KG1 (cell line): ENCODE measurements around the gene DGKB.

Source experiments
- DNase-seq: peaks from one replicate; lab custom pipeline; 2025; lab: John Stamatoyannopoulos, UW

Gene DGKB

GRCh38 chr7:14859267-14859666 is 43.3 kb downstream of the DGKB start:
- no peak for DNase-seq

- DNase-seq = no peak
These were observed 43.7 kb downstream of the DGKB start for GRCh38 chr7:14858866-14859265.

- no peak for DNase-seq
These were observed 44.1 kb downstream of the DGKB start for GRCh38 chr7:14858410-14858809.

GRCh38 chr7:14855033-14855794 is 47.3 kb downstream of the DGKB start:
- DNase-seq = no peak

- no peak for DNase-seq
These were observed 48.1 kb downstream of the DGKB start for GRCh38 chr7:14854471-14854870.

GRCh38 chr7:14851610-14852009 is 50.9 kb downstream of the DGKB start:
- no peak for DNase-seq

- DNase-seq = no peak
These were observed 52.5 kb downstream of the DGKB start for GRCh38 chr7:14850039-14850438.

GRCh38 chr7:14846405-14846804 is 56.1 kb downstream of the DGKB start:
- no peak for DNase-seq

GRCh38 chr7:14843755-14844154 is 58.8 kb downstream of the DGKB start:
- no peak for DNase-seq

GRCh38 chr7:14842523-14842922 is 60.0 kb downstream of the DGKB start:
- DNase-seq = no peak

GRCh38 chr7:14841869-14842268 is 60.7 kb downstream of the DGKB start:
- no peak for DNase-seq

- DNase-seq = no peak
These were observed 61.5 kb downstream of the DGKB start for GRCh38 chr7:14841086-14841485.

GRCh38 chr7:14839307-14839706 is 63.2 kb downstream of the DGKB start:
- DNase-seq = no peak

GRCh38 chr7:14837216-14837615 is 65.3 kb downstream of the DGKB start:
- DNase-seq = no peak

- DNase-seq = no peak
These were observed 65.9 kb downstream of the DGKB start for GRCh38 chr7:14836571-14837189.

- no peak for DNase-seq
These were observed 66.5 kb downstream of the DGKB start for GRCh38 chr7:14836006-14836405.

- no peak for DNase-seq
These were observed 67.2 kb downstream of the DGKB start for GRCh38 chr7:14835384-14835783.

GRCh38 chr7:14834883-14835282 is 67.7 kb downstream of the DGKB start:
- no peak for DNase-seq

- DNase-seq = no peak
These were observed 68.1 kb downstream of the DGKB start for GRCh38 chr7:14834456-14834855.

GRCh38 chr7:14833707-14834106 is 68.8 kb downstream of the DGKB start:
- no peak for DNase-seq

- DNase-seq = no peak
These were observed 74.5 kb downstream of the DGKB start for GRCh38 chr7:14828053-14828452.

- no peak for DNase-seq
These were observed 76.1 kb downstream of the DGKB start for GRCh38 chr7:14826426-14826825.

GRCh38 chr7:14825912-14826311 is 76.6 kb downstream of the DGKB start:
- DNase-seq = no peak

- no peak for DNase-seq
These were observed 80.1 kb downstream of the DGKB start for GRCh38 chr7:14822481-14822854.
